Neutrophil (primary cell): ENCODE results near the gene RANBP17.
"Not testable (repeated sequence)": the region's sequence is repeated elsewhere in the genome, so short reads cannot be mapped to it uniquely, and the experiment has no call there.

ENCODE experiments used
- H3K27ac ChIP-seq: fragments of 200-600 bp; sonication (generic); 2 replicates; pipeline ENCODE4 v1.5.1; 2016; ENCODE audit warnings: mild to moderate bottlenecking, moderate library complexity
- H3K27me3 ChIP-seq: fragments of 200-600 bp; sonication (generic); 2 replicates; pipeline ENCODE4 v1.6.0; 2016; ENCODE audit warnings: mild to moderate bottlenecking
- H3K36me3 ChIP-seq: fragments of 200-600 bp; sonication (generic); 2 replicates; pipeline ENCODE4 v1.5.1; 2017
- H3K4me1 ChIP-seq, 2 experiments: fragments of 200-600 bp in 1 of 2; sonication (generic) in 1 of 2; 1 replicate in 1 of 2; 2 replicates in 1 of 2; pipeline versions ENCODE4 v1.5.1 to v1.6.1; 2013 to 2016; ENCODE audit warnings: low read depth in 1 of 2, low read length in 1 of 2, mild to moderate bottlenecking in 1 of 2, moderate library complexity in 1 of 2; ENCODE audit not compliant: control insufficient read depth in 1 of 2, insufficient read depth in 1 of 2
- H3K4me3 ChIP-seq, 2 experiments: fragments of 200-600 bp in 1 of 2; sonication (generic) in 1 of 2; 1 replicate in 1 of 2; 2 replicates in 1 of 2; pipeline ENCODE4 v1.5.1; 2013 to 2016; ENCODE audit warnings: low read depth in 1 of 2, low read length in 1 of 2, mild to moderate bottlenecking in 1 of 2, moderate library complexity in 1 of 2
- H3K9me3 ChIP-seq: fragments of 200-600 bp; sonication (generic); 2 replicates; pipeline ENCODE4 v1.5.1; 2016
- TF ChIP-seq, protein P1 (sequence below): fragments of 200-600 bp; sonication (generic); IDR thresholded peaks from 2 replicates; pipeline ENCODE4 v1.5.1; 2016; ENCODE audit warnings: antibody characterized with exemption

The RANBP17 gene

DNA sequence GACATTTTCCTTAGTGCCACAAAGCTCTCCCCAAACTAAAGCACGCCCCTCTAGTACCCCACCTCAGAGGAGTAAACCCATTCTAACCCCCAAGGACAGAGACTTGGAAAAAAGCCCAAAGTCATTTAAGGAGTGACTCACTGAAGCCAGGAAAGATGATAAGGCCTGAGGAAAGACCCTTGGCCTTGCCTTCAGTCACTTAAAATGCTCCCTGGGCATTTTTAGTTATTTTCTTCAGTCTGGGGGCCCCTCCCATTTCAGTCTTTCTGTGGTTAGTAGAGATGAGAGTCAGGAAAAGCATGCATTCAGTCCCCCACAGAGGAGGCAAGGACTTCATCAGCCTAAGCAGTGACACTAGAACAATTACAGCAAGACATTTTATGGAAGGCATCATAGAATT, 433.5 kb downstream of the RANBP17 start:
- H3K27me3 ChIP-seq = peaks cover 5% of the 10 kb centered on the region
- no peaks in the 10 kb centered on the region for H3K36me3 ChIP-seq
- no peaks in the 10 kb centered on the region for H3K9me3 ChIP-seq
- TF ChIP-seq, protein P1, sequence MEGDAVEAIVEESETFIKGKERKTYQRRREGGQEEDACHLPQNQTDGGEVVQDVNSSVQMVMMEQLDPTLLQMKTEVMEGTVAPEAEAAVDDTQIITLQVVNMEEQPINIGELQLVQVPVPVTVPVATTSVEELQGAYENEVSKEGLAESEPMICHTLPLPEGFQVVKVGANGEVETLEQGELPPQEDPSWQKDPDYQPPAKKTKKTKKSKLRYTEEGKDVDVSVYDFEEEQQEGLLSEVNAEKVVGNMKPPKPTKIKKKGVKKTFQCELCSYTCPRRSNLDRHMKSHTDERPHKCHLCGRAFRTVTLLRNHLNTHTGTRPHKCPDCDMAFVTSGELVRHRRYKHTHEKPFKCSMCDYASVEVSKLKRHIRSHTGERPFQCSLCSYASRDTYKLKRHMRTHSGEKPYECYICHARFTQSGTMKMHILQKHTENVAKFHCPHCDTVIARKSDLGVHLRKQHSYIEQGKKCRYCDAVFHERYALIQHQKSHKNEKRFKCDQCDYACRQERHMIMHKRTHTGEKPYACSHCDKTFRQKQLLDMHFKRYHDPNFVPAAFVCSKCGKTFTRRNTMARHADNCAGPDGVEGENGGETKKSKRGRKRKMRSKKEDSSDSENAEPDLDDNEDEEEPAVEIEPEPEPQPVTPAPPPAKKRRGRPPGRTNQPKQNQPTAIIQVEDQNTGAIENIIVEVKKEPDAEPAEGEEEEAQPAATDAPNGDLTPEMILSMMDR = no peak
- no peak overlapping the region for H3K4me3 ChIP-seq
- H3K4me1 ChIP-seq = no peaks in the 10 kb centered on the region
- H3K27ac ChIP-seq = no peak overlapping the region

DNA sequence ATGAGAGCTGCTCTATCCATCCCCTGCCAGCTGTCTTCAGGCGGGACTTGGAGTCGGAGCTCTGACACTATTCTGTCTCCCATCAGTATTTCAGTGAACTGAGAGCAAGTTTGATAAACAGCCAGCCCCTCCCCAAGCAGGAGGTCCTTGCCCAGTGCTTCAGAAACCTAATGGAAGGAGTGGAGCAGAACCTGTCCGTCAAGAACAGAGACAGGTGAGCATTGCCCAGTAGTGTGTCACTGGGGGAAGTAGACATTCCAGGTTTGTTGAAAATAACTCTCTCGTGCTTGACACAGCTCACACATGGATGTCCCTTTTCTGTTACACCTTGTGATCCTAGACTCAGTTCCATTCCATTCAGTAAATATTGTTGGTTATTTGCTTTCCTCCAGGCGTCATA, 434.0 kb downstream of the RANBP17 start:
- Histone ChIP-seq H3K4me3 (no peak overlapping the region), H3K4me1 (no peaks in the 10 kb centered on the region)

DNA sequence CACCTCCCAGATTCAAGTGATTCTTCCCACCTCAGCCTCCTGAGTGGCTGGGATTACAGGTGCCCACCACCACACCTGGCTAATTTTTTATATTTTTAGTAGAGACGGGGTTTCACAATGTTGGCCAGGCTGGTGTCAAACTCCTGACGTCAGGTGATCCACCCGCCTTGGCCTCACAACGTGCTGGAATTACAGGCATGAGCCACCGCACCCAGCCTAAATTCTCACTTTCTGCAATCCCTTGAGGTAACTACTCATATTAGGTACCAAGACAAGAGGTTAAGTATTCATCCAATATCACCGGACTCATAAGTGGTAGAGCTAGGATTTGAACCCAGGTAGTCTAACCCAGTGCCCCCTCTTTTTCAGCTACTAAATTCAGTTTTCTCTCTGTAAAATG, 436.1 kb downstream of the RANBP17 start:
- not testable (repeated sequence) for H3K36me3 ChIP-seq, H3K4me3 ChIP-seq, H3K9me3 ChIP-seq, H3K27ac ChIP-seq, H3K4me1 ChIP-seq, H3K27me3 ChIP-seq

More for the DNA sequence above, 434.0 kb downstream of the RANBP17 start:
- TF ChIP-seq, protein P1 = no peak
- Histone ChIP-seq H3K9me3 (no peaks in the 10 kb centered on the region), H3K27ac (no peak overlapping the region), H3K27me3 (peaks cover 5% of the 10 kb centered on the region), H3K36me3 (no peaks in the 10 kb centered on the region)

DNA sequence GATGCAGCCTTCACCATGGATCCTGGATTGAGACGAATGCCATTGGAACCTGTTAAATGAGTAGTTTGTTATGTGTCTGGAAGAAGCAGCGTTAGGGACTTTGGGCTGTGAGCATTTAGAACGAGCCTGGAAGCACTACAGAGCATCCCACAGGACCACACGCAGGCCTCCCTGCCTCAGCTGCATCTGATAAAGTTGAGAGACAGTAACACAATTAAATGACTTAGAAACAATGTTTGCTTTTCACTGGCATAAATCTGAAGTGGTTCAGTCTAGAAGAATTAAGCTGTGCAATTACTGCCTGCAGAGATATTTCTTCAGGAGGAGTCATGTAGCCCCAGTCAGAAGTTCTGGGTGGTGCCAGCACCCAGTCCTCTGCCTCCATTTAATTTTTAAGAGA, 437.4 kb downstream of the RANBP17 start:
- Histone ChIP-seq H3K27me3 (peaks cover 14% of the 10 kb centered on the region), H3K36me3 (no peaks in the 10 kb centered on the region), H3K4me3 (no peak overlapping the region), H3K4me1 (no peaks in the 10 kb centered on the region), H3K9me3 (no peaks in the 10 kb centered on the region), H3K27ac (no peak overlapping the region)
- TF ChIP-seq, protein P1 = no peak

DNA sequence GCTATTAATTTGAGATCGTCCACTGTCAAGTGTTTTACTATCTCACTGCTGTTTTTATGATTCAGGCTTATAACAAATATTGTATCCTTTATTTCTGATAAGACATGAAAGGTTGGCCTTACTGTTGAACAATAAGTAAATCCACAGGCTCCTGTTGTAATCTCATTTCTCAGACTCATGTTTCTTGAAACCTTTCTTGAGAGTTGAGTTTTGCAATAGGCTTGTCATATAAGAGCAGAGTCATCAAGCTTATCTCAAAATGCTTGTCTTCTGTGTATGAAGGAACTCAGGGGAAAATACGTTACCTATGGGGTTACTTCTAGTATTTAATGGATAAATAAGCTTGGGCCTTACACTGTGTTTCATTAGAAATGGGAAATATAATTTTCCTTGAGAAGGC, 438.0 kb downstream of the RANBP17 start:
- no peak overlapping the region for H3K4me3 ChIP-seq
- no peaks in the 10 kb centered on the region for H3K9me3 ChIP-seq
- no peak overlapping the region for H3K27ac ChIP-seq
- H3K4me1 ChIP-seq = no peaks in the 10 kb centered on the region
- TF ChIP-seq, protein P1 = no peak
- peaks cover 21% of the 10 kb centered on the region for H3K27me3 ChIP-seq
- no peaks in the 10 kb centered on the region for H3K36me3 ChIP-seq

DNA sequence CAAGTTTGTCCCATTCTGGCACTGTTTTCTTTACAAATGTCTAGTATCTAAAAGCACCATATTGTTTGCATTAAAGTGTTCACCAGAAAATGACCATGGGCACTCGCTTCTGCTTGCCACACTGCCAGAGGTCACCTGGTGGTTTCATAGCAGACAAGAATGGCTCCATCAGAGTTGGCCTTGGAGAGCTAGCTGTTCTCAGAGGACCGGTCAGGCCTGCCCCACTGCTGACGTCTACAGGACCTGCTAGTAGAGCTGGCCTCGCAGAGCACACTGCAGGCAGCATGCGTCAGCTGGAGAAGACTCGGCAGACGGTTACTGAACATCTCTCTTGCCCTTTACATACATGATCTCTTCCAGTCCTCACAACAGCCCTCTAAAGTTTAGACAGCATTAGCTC, 438.5 kb downstream of the RANBP17 start:
- Histone ChIP-seq H3K27me3 (peaks cover 26% of the 10 kb centered on the region), H3K4me3 (no peak overlapping the region), H3K9me3 (no peaks in the 10 kb centered on the region), H3K27ac (no peak overlapping the region), H3K36me3 (no peaks in the 10 kb centered on the region), H3K4me1 (no peaks in the 10 kb centered on the region)
- TF ChIP-seq, protein P1 = no peak
